H9 (cell line): ENCODE results near the gene C12orf57. TPM values are rescaled to one million over a fixed set of nuclear protein-coding genes. Genes with fewer than 3 reads are reported as not detected.

Experiments used
- DNase-seq: peaks from one replicate; pipeline ENCODE4 v3.0.0-alpha.2; 2017
- H2AFZ ChIP-seq: one replicate; pipeline ENCODE4 v1.6.1; 2013; ENCODE audit warnings: mild to moderate bottlenecking, low read length, control low read depth, moderate library complexity
- H2AK5ac ChIP-seq: 2 replicates; pipeline ENCODE4 v1.6.1; 2013; ENCODE audit warnings: low read length, control low read depth, mixed read lengths; ENCODE audit not compliant: insufficient read length
- H2BK120ac ChIP-seq: one replicate; pipeline ENCODE4 v1.6.1; 2013; ENCODE audit warnings: low read depth, mild to moderate bottlenecking, low read length, control low read depth, inconsistent platforms; ENCODE audit not compliant: poor library complexity, severe bottlenecking
- H2BK12ac ChIP-seq: 2 replicates; pipeline ENCODE4 v1.6.1; 2013; ENCODE audit warnings: low read length, control low read depth, mixed read lengths, low read depth; ENCODE audit not compliant: insufficient read length
- H2BK15ac ChIP-seq: 2 replicates; pipeline ENCODE4 v1.6.1; 2013; ENCODE audit warnings: low read depth, low read length, control low read depth
- H2BK20ac ChIP-seq: one replicate; pipeline ENCODE4 v1.6.1; 2013; ENCODE audit warnings: low read depth, mild to moderate bottlenecking, low read length, control low read depth, inconsistent platforms; ENCODE audit not compliant: poor library complexity, severe bottlenecking
- H2BK5ac ChIP-seq: 2 replicates; pipeline ENCODE4 v1.6.1; 2013; ENCODE audit warnings: low read length, control low read depth, mixed read lengths; ENCODE audit not compliant: insufficient read length
- H3K14ac ChIP-seq: 2 replicates; pipeline ENCODE4 v1.6.1; 2013; ENCODE audit warnings: low read length, control low read depth; ENCODE audit not compliant: insufficient read depth
- H3K18ac ChIP-seq: 2 replicates; pipeline ENCODE4 v1.6.1; 2013; ENCODE audit warnings: low read depth, mild to moderate bottlenecking, mixed read lengths, low read length, control low read depth; ENCODE audit not compliant: insufficient read length
- H3K23ac ChIP-seq: 2 replicates; pipeline ENCODE4 v1.6.1; 2013; ENCODE audit warnings: low read length, control low read depth, mixed read lengths, low read depth; ENCODE audit not compliant: insufficient read length
- H3K23me2 ChIP-seq: 2 replicates; pipeline ENCODE4 v1.6.1; 2013; ENCODE audit warnings: low read depth, mild to moderate bottlenecking, mixed read lengths, low read length, control low read depth; ENCODE audit not compliant: insufficient read length, poor library complexity, severe bottlenecking
- H3K27ac ChIP-seq: 2 replicates; pipeline ENCODE4 v1.5.1; 2013; ENCODE audit warnings: low read length, control low read depth, mixed read lengths, low read depth; ENCODE audit not compliant: insufficient read length
- H3K27me3 ChIP-seq: 2 replicates; pipeline ENCODE4 v1.6.1; 2013; ENCODE audit warnings: low read length, control low read depth, inconsistent platforms; ENCODE audit not compliant: insufficient read depth
- H3K4ac ChIP-seq: 2 replicates; pipeline ENCODE4 v1.6.1; 2013; ENCODE audit warnings: low read depth, mild to moderate bottlenecking, control low read depth, inconsistent platforms, low read length, moderate library complexity
- H3K4me1 ChIP-seq: 2 replicates; pipeline ENCODE4 v1.6.1; 2013; ENCODE audit warnings: low read length, control low read depth, inconsistent platforms; ENCODE audit not compliant: insufficient read depth
- H3K4me2 ChIP-seq: 2 replicates; pipeline ENCODE4 v1.6.1; 2013; ENCODE audit warnings: low read length, control low read depth, mixed read lengths; ENCODE audit not compliant: insufficient read length, insufficient read depth
- H3K56ac ChIP-seq: 2 replicates; pipeline ENCODE4 v1.6.1; 2013; ENCODE audit warnings: low read depth, mild to moderate bottlenecking, mixed read lengths, low read length, control low read depth; ENCODE audit not compliant: insufficient read length
- H3K79me1 ChIP-seq: 2 replicates; pipeline ENCODE4 v1.6.1; 2013; ENCODE audit warnings: low read depth, mild to moderate bottlenecking, moderate library complexity, low read length, control low read depth, inconsistent platforms; ENCODE audit not compliant: insufficient read depth, poor library complexity, severe bottlenecking
- H3K79me2 ChIP-seq: 2 replicates; pipeline ENCODE4 v1.6.1; 2013; ENCODE audit warnings: low read length, control low read depth, inconsistent platforms; ENCODE audit not compliant: insufficient read depth
- H3K9ac ChIP-seq: 2 replicates; pipeline ENCODE4 v1.6.1; 2013; ENCODE audit warnings: low read length, control low read depth, mixed read lengths; ENCODE audit not compliant: insufficient read length; ENCODE audit errors: extremely low read depth
- H3K9me3 ChIP-seq: one replicate; pipeline ENCODE4 v1.6.1; 2013; ENCODE audit warnings: low read depth, low read length, inconsistent platforms; ENCODE audit not compliant: control insufficient read depth
- H3T11ph ChIP-seq: one replicate; pipeline ENCODE4 v1.6.1; 2013; ENCODE audit warnings: mild to moderate bottlenecking, low read length, control low read depth, inconsistent platforms
- H4K20me1 ChIP-seq: one replicate; pipeline ENCODE4 v1.6.1; 2013; ENCODE audit not compliant: control insufficient read depth, insufficient read length, insufficient read depth
- H4K5ac ChIP-seq: 2 replicates; pipeline ENCODE4 v1.6.1; 2013; ENCODE audit warnings: low read depth, mild to moderate bottlenecking, mixed read lengths, low read length, control low read depth; ENCODE audit not compliant: insufficient read length
- H4K8ac ChIP-seq: replicated peaks from 2 replicates; pipeline ENCODE4 v1.6.1; 2013; ENCODE audit warnings: low read length, control low read depth, mixed read lengths, low read depth; ENCODE audit not compliant: insufficient read length
- H4K91ac ChIP-seq: 2 replicates; pipeline ENCODE4 v1.6.1; 2013; ENCODE audit warnings: low read depth, mild to moderate bottlenecking, moderate library complexity, mixed read lengths, low read length, control low read depth; ENCODE audit not compliant: insufficient read length
- H3K27ac Mint-ChIP-seq, 3 experiments: 2 replicates in 2 of 3; 3 replicates in 1 of 3; pipeline ENCODE4 v1.8.0; 2020 to 2021; ENCODE audit warnings: mixed read lengths in 3 of 3, mild to moderate bottlenecking in 1 of 3, moderate library complexity in 1 of 3
- H3K27me3 Mint-ChIP-seq: 2 replicates; pipeline ENCODE4 v1.8.0; 2021; ENCODE audit warnings: low read depth, mild to moderate bottlenecking, moderate library complexity, mixed read lengths
- H3K36me3 Mint-ChIP-seq, 3 experiments: 2 replicates in 2 of 3; 3 replicates in 1 of 3; pipeline ENCODE4 v1.8.0; 2020 to 2021; ENCODE audit warnings: low read depth in 3 of 3, mixed read lengths in 3 of 3; ENCODE audit not compliant: insufficient read depth in 1 of 3
- H3K4me1 Mint-ChIP-seq, 2 experiments: 2 replicates each; pipeline ENCODE4 v1.8.0; 2020; ENCODE audit warnings: mixed read lengths in 2 of 2
- H3K4me3 Mint-ChIP-seq, 2 experiments: 2 replicates in 1 of 2; 3 replicates in 1 of 2; pipeline ENCODE4 v1.8.0; 2020 to 2021; ENCODE audit warnings: mild to moderate bottlenecking in 2 of 2, mixed read lengths in 2 of 2, moderate library complexity in 1 of 2
- H3K9me3 Mint-ChIP-seq, 2 experiments: 2 replicates in 1 of 2; 3 replicates in 1 of 2; pipeline ENCODE4 v1.8.0; 2020; ENCODE audit warnings: mild to moderate bottlenecking in 2 of 2, mixed read lengths in 2 of 2, moderate library complexity in 1 of 2
- WGBS: extraction: QIAGEN DNeasy Blood & Tissue Kit; methylation state at CpG from one replicate; pipeline ENCODE4 v1.1.7; 2013; ENCODE audit warnings: missing lambda C conversion rate, low lambda C conversion rate, mixed read lengths; ENCODE audit not compliant: insufficient read length; ENCODE audit errors: extremely low coverage; 5-methylcytosine and 5-hydroxymethylcytosine counted together
- total RNA-seq: library from RNA; stranded (reverse); gene quantifications from 2 replicates; pipeline ENCODE4 v1.2.1, GENCODE V29; 2021
- TF ChIP-seq, protein P1 (sequence below): fragments of 200-600 bp; sonication (generic); conservative IDR thresholded peaks from 3 replicates; pipeline ENCODE4 v1.8.0; 2021; ENCODE audit warnings: antibody characterized with exemption, mild to moderate bottlenecking

C12orf57 gene
- total RNA-seq, 1 experiment from 2014 or later, result 195 TPM

GRCh38 chr12:6914246-6914946, 29.4 kb upstream of the C12orf57 start, which contains the start of gene ENO2:
ENO2 (plus strand) TSS chr12:6914580; CDS start chr12:6915833, 1,253 bp downstream.
- Histone ChIP-seq H2AFZ (no peak within 1 kb of the TSS), H4K8ac (no peak within 1 kb of the TSS), H2BK5ac (no peak within 1 kb of the TSS), H3K79me1 (peaks cover 6% of the 10 kb centered on the region), H3K4me1 (no peaks in the 10 kb centered on the region; the same call in 1 of the 2 replicates), H3K27me3 (no peaks in the 10 kb centered on the region), H3K56ac (no peak within 1 kb of the TSS), H4K5ac (no peak within 1 kb of the TSS), H3K79me2 (no peaks in the 10 kb centered on the region), H3T11ph (no peak within 1 kb of the TSS), H2BK15ac (no peak within 1 kb of the TSS), H2AK5ac (no peak within 1 kb of the TSS), H2BK20ac (no peak within 1 kb of the TSS), H4K91ac (no peak within 1 kb of the TSS), H2BK12ac (no peak within 1 kb of the TSS), H3K23ac (no peak within 1 kb of the TSS), H3K18ac (peak within 1 kb of the TSS; percentile 82), H3K23me2 (peaks cover 16% of the 10 kb centered on the region), H2BK120ac (peak within 1 kb of the TSS; percentile 53), H3K4ac (no peak within 1 kb of the TSS), H3K9ac (peak within 1 kb of the TSS; percentile 9), H3K4me2 (peak within 1 kb of the TSS; percentile 70), H3K27ac (no peak within 1 kb of the TSS), H4K20me1 (no peaks in the 10 kb centered on the region), H3K14ac (peak within 1 kb of the TSS; percentile 94), H3K9me3 (no peaks in the 10 kb centered on the region)
- DNase-seq, result peak; percentile 71
- peaks cover 24 to 42% of the 10 kb centered on the region in 2 experiments for H3K4me1 Mint-ChIP-seq
- H3K36me3 Mint-ChIP-seq, result peaks cover 19 to 34% (median 33%) of the 10 kb centered on the region in 3 experiments
- H3K9me3 Mint-ChIP-seq, result no peaks in the 10 kb centered on the region
- WGBS, result no CpG with 5 or more reads among the region's 68 CpGs
- TF ChIP-seq, protein P1, sequence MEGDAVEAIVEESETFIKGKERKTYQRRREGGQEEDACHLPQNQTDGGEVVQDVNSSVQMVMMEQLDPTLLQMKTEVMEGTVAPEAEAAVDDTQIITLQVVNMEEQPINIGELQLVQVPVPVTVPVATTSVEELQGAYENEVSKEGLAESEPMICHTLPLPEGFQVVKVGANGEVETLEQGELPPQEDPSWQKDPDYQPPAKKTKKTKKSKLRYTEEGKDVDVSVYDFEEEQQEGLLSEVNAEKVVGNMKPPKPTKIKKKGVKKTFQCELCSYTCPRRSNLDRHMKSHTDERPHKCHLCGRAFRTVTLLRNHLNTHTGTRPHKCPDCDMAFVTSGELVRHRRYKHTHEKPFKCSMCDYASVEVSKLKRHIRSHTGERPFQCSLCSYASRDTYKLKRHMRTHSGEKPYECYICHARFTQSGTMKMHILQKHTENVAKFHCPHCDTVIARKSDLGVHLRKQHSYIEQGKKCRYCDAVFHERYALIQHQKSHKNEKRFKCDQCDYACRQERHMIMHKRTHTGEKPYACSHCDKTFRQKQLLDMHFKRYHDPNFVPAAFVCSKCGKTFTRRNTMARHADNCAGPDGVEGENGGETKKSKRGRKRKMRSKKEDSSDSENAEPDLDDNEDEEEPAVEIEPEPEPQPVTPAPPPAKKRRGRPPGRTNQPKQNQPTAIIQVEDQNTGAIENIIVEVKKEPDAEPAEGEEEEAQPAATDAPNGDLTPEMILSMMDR, result no peak
- H3K27me3 Mint-ChIP-seq, result peaks cover 18% of the 10 kb centered on the region
- H3K27ac Mint-ChIP-seq, result peak within 1 kb of the TSS; percentile 71 to 96 (median 94)
- peak within 1 kb of the TSS; percentile 92 to 94 for H3K4me3 Mint-ChIP-seq
